HUES48 (cell line): ENCODE measurements around the gene PIGV.
"Not testable (repeated sequence)": the region's sequence is repeated elsewhere in the genome, so short reads cannot be mapped to it uniquely, and the experiment has no call there.

Experiments used
- H3K27ac ChIP-seq: one replicate; pipeline ENCODE4 v1.7.0; 2013; ENCODE audit warnings: low read depth, low read length, inconsistent platforms
- H3K27me3 ChIP-seq: 2 replicates; pipeline ENCODE4 v1.6.1; 2013; ENCODE audit warnings: mild to moderate bottlenecking, low read length; ENCODE audit not compliant: control insufficient read depth, insufficient read depth
- H3K36me3 ChIP-seq: 2 replicates; pipeline ENCODE4 v1.6.1; 2013; ENCODE audit warnings: low read length; ENCODE audit not compliant: control insufficient read depth, insufficient read depth
- H3K4me1 ChIP-seq: 2 replicates; pipeline ENCODE4 v1.6.1; 2013; ENCODE audit warnings: mild to moderate bottlenecking, low read length; ENCODE audit not compliant: control insufficient read depth, insufficient read depth
- H3K4me3 ChIP-seq: 2 replicates; pipeline ENCODE4 v1.5.1; 2013; ENCODE audit warnings: mild to moderate bottlenecking, low read depth, low read length
- H3K9ac ChIP-seq: 2 replicates; pipeline ENCODE4 v1.6.1; 2013; ENCODE audit warnings: mild to moderate bottlenecking, low read depth, low read length, moderate library complexity
- H3K9me3 ChIP-seq: 2 replicates; pipeline ENCODE4 v1.6.1; 2013; ENCODE audit warnings: low read length; ENCODE audit not compliant: control insufficient read depth, insufficient read depth

The PIGV gene

GRCh38 chr1:26797627-26798026 lies 9.9 kb downstream of the PIGV start:
- Histone ChIP-seq H3K36me3 (peaks cover 20% of the 10 kb centered on the region), H3K9ac (no peak overlapping the region), H3K9me3 (no peaks in the 10 kb centered on the region), H3K4me3 (no peak overlapping the region), H3K27ac (no peak overlapping the region), H3K27me3 (no peaks in the 10 kb centered on the region), H3K4me1 (peaks cover 5% of the 10 kb centered on the region)

GRCh38 chr1:26799479-26800142 lies 11.9 kb downstream of the PIGV start:
- H3K9ac ChIP-seq: no peak overlapping the region; the same call in 1 of the 2 replicates
- H3K4me1 ChIP-seq: peaks cover 5% of the 10 kb centered on the region
- no peaks in the 10 kb centered on the region for H3K27me3 ChIP-seq
- peaks cover 12% of the 10 kb centered on the region for H3K36me3 ChIP-seq
- no peak overlapping the region for H3K4me3 ChIP-seq
- no peaks in the 10 kb centered on the region for H3K9me3 ChIP-seq
- peak overlapping the region; percentile 84 for H3K27ac ChIP-seq

- not testable (repeated sequence) for H3K27ac ChIP-seq, H3K4me1 ChIP-seq, H3K27me3 ChIP-seq, H3K9ac ChIP-seq, H3K9me3 ChIP-seq, H3K4me3 ChIP-seq, H3K36me3 ChIP-seq
Observed at GRCh38 chr1:26803932-26804331, 16.2 kb downstream of the PIGV start.

- not testable (repeated sequence) for H3K36me3 ChIP-seq, H3K27me3 ChIP-seq, H3K27ac ChIP-seq, H3K9me3 ChIP-seq, H3K4me3 ChIP-seq, H3K9ac ChIP-seq, H3K4me1 ChIP-seq
Observed at GRCh38 chr1:26810105-26810504, 22.4 kb downstream of the PIGV start.

GRCh38 chr1:26811057-26811456 lies 23.3 kb downstream of the PIGV start:
- Histone ChIP-seq H3K27me3 (no peaks in the 10 kb centered on the region), H3K4me1 (no peaks in the 10 kb centered on the region), H3K9ac (no peak overlapping the region), H3K36me3 (no peaks in the 10 kb centered on the region), H3K9me3 (no peaks in the 10 kb centered on the region; the same call in 1 of the 2 replicates), H3K4me3 (no peak overlapping the region), H3K27ac (no peak overlapping the region)

GRCh38 chr1:26811708-26812107 lies 24.0 kb downstream of the PIGV start:
- Histone ChIP-seq H3K4me1 (no peaks in the 10 kb centered on the region), H3K27ac (no peak overlapping the region), H3K9ac (no peak overlapping the region), H3K4me3 (no peak overlapping the region), H3K36me3 (no peaks in the 10 kb centered on the region), H3K9me3 (no peaks in the 10 kb centered on the region), H3K27me3 (no peaks in the 10 kb centered on the region)

GRCh38 chr1:26814377-26814776 lies 26.6 kb downstream of the PIGV start:
- H3K4me3 ChIP-seq: no peak overlapping the region
- H3K9me3 ChIP-seq: no peaks in the 10 kb centered on the region
- H3K9ac ChIP-seq: no peak overlapping the region
- H3K36me3 ChIP-seq: no peaks in the 10 kb centered on the region
- H3K27me3 ChIP-seq: no peaks in the 10 kb centered on the region
- H3K4me1 ChIP-seq: no peaks in the 10 kb centered on the region
- H3K27ac ChIP-seq: no peak overlapping the region

- Histone ChIP-seq H3K4me1 (no peaks in the 10 kb centered on the region), H3K9ac (no peak overlapping the region), H3K9me3 (no peaks in the 10 kb centered on the region), H3K27me3 (no peaks in the 10 kb centered on the region), H3K36me3 (no peaks in the 10 kb centered on the region), H3K27ac (no peak overlapping the region), H3K4me3 (no peak overlapping the region)
Observed at GRCh38 chr1:26814893-26815292, 27.1 kb downstream of the PIGV start.

- no peak overlapping the region for H3K9ac ChIP-seq
- no peak overlapping the region for H3K27ac ChIP-seq
- H3K4me1 ChIP-seq: 0 out of 2 replicates have a peak, but pooled peaks cover under 1% of the 10 kb centered on the region
- H3K4me3 ChIP-seq: no peak overlapping the region
- no peaks in the 10 kb centered on the region for H3K36me3 ChIP-seq
- H3K27me3 ChIP-seq: no peaks in the 10 kb centered on the region
- no peaks in the 10 kb centered on the region for H3K9me3 ChIP-seq
Observed at GRCh38 chr1:26820784-26821269, 33.1 kb downstream of the PIGV start.

GRCh38 chr1:26822737-26823395 lies 35.1 kb downstream of the PIGV start:
- Histone ChIP-seq H3K9me3 (no peaks in the 10 kb centered on the region), H3K27ac (no peak overlapping the region), H3K4me3 (no peak overlapping the region), H3K36me3 (no peaks in the 10 kb centered on the region), H3K9ac (no peak overlapping the region), H3K27me3 (no peaks in the 10 kb centered on the region), H3K4me1 (peaks cover 12% of the 10 kb centered on the region)

- H3K4me1 ChIP-seq: peaks cover 12% of the 10 kb centered on the region
- H3K9ac ChIP-seq: no peak overlapping the region
- H3K27ac ChIP-seq: no peak overlapping the region
- H3K4me3 ChIP-seq: no peak overlapping the region
- H3K9me3 ChIP-seq: no peaks in the 10 kb centered on the region
- no peaks in the 10 kb centered on the region for H3K36me3 ChIP-seq
- H3K27me3 ChIP-seq: no peaks in the 10 kb centered on the region
Observed at GRCh38 chr1:26824731-26825130, 37.0 kb downstream of the PIGV start.
